ENCODE results near the gene PRKD1.

- no peak for TF ChIP-seq CTCF (IDR thresholded peaks at IDR 0.05)
- no peak for TF ChIP-seq EZH2 (IDR thresholded peaks at IDR 0.05; ENCODE audit: borderline replicate concordance, insufficient read depth, low read depth, low read length, poor library complexity, severe bottlenecking)
Observed at GRCh38 chr14:29629839-29630238, 297.8 kb downstream of the PRKD1 start.
